ENCODE measurements around the gene ASPG.

- TF ChIP-seq CTCF (conservative IDR thresholded peaks at IDR 0.05): no peak
- TF ChIP-seq ZFX (IDR thresholded peaks at IDR 0.05): no peak
Observed at GRCh38 chr14:104101651-104102281, 16.3 kb downstream of the ASPG start.

All from C4-2B (cell line).